Fibroblast of mammary gland (primary cell): Measurements from ENCODE around the gene STPG2.
"Not testable (repeated sequence)": the region's sequence is repeated elsewhere in the genome, so short reads cannot be mapped to it uniquely, and the experiment has no call there.

Experiments
- DNase-seq: peaks from one replicate; pipeline ENCODE4 v3.0.0-alpha.2; 2010; ENCODE audit warnings: low read depth
- H3K4me3 ChIP-seq: 2 replicates; pipeline ENCODE4 v1.5.1; 2011; ENCODE audit warnings: low read depth, mild to moderate bottlenecking, low read length, moderate library complexity; ENCODE audit not compliant: control insufficient read depth
- TF ChIP-seq, protein P1 (sequence below): conservative IDR thresholded peaks from 2 replicates; pipeline ENCODE4 v1.5.1; 2011; ENCODE audit warnings: low read depth, low read length, inconsistent platforms; ENCODE audit not compliant: control insufficient read depth, insufficient read depth

The STPG2 gene

DNA sequence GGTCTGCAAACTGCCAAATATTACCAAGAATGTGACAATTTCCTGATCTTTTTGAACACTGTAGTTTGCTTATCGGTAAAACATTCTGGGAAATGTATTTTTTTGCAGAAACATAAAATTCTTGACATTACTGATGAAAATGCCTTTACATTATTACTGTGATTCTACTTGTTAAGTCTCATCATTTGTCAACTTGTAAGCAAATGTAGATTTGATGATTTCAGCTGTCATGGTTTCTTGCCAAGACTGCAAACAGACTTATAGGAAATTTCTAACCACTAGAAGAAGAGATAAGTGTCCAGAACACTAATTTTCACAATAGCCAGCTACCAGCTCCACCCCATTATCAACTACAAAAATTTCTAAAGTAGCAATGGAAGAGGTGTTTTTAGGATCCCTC is 560.4 kb downstream of the STPG2 start:
- TF ChIP-seq, protein P1, sequence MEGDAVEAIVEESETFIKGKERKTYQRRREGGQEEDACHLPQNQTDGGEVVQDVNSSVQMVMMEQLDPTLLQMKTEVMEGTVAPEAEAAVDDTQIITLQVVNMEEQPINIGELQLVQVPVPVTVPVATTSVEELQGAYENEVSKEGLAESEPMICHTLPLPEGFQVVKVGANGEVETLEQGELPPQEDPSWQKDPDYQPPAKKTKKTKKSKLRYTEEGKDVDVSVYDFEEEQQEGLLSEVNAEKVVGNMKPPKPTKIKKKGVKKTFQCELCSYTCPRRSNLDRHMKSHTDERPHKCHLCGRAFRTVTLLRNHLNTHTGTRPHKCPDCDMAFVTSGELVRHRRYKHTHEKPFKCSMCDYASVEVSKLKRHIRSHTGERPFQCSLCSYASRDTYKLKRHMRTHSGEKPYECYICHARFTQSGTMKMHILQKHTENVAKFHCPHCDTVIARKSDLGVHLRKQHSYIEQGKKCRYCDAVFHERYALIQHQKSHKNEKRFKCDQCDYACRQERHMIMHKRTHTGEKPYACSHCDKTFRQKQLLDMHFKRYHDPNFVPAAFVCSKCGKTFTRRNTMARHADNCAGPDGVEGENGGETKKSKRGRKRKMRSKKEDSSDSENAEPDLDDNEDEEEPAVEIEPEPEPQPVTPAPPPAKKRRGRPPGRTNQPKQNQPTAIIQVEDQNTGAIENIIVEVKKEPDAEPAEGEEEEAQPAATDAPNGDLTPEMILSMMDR = no peak
- no peak overlapping the region for H3K4me3 ChIP-seq
- no peak for DNase-seq

DNA sequence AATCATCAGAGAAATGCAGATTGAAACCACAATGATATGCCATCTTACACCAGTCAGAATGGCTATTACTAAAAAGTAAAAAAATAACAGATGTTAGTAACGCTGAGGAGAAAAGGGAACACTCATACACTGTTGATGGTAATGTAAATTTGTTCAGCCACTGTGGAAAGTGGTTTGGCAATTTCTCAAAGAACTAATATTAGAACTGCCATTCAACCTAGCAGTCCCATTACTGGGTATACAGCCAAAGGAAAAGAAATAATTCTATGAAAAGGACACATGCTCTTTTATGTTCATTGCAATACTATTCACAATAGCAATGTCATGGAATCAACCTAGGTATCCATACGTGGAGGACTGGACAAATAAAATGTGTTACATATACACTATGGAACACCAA is 566.3 kb downstream of the STPG2 start:
- TF ChIP-seq, protein P1 = no peak
- DNase-seq = no peak

DNA sequence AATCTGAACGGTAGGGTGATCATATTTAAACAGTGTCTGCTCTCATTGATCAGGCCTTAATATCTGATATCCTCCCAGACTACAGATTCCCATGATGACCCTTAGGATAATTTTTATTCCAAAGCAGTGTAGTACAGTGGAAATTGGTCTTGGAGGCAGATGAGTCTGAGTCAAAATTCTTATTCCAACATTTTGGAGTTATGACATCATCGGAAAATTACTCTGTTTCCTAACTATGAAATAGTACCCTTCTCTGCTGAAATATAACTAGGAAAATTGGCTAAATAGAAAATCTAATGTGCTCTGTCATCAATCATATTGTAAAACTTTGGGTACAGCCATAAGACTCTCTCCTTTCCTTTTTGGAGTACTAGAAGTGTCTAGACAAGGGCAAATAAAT is 583.3 kb downstream of the STPG2 start:
- H3K4me3 ChIP-seq = no peak overlapping the region
- DNase-seq = no peak
- TF ChIP-seq, protein P1 = no peak

More for the DNA sequence above, 566.3 kb downstream of the STPG2 start:
- H3K4me3 ChIP-seq = no peak overlapping the region

DNA sequence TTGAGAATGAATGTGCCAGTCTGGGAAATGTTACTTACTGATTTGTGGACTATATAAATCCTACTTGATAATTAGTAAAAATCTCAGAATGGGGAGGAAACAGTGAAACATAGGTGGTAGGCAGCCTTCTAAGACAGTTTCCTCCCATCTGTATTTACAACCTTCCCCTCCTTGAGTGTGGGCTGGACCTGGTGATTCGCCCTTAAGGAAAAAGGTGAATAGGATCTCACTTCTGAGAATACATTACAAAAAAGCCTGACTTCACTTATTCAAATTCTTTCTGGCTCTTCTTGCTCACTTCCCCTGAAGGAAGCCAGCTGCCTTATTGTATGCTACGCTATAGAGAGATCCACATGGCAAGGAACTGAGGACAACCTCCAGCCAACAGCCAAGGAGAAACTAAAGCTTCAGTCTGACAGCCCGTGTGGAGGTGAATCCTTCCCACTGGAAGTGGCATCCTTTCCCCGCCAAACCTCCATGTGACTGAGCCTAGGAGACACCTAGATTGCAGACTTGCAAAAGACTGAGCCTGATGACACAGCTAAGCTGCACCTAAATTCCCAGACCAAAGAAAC is 585.0 kb downstream of the STPG2 start:
- H3K4me3 ChIP-seq = no peak overlapping the region
- TF ChIP-seq, protein P1 = no peak
- DNase-seq = no peak

DNA sequence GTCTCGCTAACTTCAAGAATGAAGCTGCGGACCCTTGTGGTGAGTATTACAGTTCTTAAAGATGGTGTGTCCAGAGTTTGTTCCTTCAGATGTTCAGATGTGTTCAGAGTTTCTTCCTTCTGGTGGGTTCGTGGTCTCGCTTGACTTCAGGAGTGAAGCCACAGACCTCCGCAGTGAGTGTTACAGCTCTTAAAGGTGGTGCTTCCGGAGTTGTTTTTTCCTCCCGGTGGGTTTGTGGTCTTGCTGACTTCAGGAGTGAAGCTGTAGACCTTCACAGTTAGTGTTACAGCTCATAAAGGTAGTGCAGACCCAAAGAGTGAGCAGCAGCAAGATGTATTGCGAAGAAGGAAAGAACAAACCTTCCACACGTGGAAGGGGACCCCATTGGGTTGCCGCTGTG is 592.6 kb downstream of the STPG2 start:
- DNase-seq, H3K4me3 ChIP-seq: not testable (repeated sequence)

DNA sequence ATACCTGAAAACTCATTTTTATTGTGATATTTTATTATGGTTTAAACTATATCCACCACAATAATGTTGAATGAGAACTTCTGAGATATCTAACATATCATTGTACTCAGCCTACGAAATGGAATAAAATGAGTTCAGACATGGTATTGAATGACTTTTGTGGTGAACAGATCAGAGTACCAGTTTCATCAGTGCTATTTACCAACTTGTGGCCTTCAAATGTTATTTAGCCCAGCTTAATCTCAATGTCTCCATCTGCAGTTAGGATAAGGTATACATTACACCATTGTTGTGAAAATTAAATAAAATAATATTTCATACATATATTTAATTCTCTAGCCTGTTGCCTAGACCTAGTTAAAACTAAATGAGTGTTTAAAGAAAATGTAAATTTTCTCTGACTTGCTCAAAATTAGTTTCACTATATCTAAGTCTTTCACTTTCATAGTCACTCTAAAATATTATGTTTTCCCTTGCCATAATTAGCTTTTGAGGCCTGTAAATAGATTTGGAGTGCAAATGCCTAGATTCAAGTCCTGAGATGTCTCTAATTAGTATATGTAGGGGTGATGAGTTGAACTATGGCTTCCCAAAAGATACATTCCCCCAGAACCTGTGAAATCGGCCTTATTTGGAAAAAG is 594.2 kb downstream of the STPG2 start:
- DNase-seq = no peak
- H3K4me3 ChIP-seq = no peak overlapping the region
- TF ChIP-seq, protein P1 = no peak

DNA sequence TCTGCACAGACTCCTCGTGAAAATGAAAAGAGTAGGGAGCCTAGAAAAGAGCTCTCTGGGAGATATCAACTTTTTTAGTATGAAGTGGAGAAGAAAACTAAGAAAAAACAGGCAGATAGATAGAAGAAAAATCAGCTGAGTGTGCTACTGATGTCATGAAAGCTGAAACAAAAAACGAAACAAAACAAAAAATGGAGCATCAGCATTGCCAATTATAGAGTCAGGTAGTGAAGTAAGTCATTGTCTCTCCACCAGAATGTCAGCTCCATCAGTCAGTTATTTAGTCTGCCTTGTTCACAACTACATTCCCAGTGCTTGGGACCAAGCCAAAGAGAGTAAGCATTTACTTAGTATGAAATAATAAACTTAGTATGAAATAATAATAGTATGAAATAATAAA is 595.1 kb downstream of the STPG2 start:
- H3K4me3 ChIP-seq = no peak overlapping the region
- DNase-seq = no peak
- TF ChIP-seq, protein P1 = no peak
